A673 (cell line): ENCODE results near the gene MACROH2A1. TPM values are rescaled to one million over a fixed set of nuclear protein-coding genes. Genes with fewer than 3 reads are reported as not detected.

Experiments used
- BruUV-seq: library from RNA; stranded (reverse); fragments of 400-500 nt; replicated peaks from 2 replicates; lab custom pipeline; 2021; lab: Mats Ljungman, UMichigan
- CTCF ChIA-PET: fragments of 300-600 bp; sonication (Branson Sonifier 250); formaldehyde crosslinking; loops from one replicate; lab custom pipeline; 2022; ENCODE audit warnings: antibody characterized with exemption; lab: Charles Lee
- POLR2A ChIA-PET: fragments of 300-600 bp; sonication (Branson Sonifier 250); formaldehyde crosslinking; loops from one replicate; lab custom pipeline; 2022; ENCODE audit warnings: antibody characterized with exemption; ENCODE audit not compliant: low non-redundant PET; lab: Charles Lee
- DNase-seq: peaks from one replicate; pipeline ENCODE4 v3.0.0-alpha.2; 2015; ENCODE audit warnings: low spot score
- H3K27ac ChIP-seq: fragments of 200-600 bp; sonication (generic); 2 replicates; pipeline ENCODE4 v1.5.1; 2016; ENCODE audit warnings: mixed run types, low read depth, mild to moderate bottlenecking, mixed read lengths, antibody characterized with exemption, low read length; ENCODE audit not compliant: poor library complexity, severe bottlenecking
- H3K27me3 ChIP-seq: fragments of 200-600 bp; sonication (generic); replicated peaks from 2 replicates; pipeline ENCODE4 v1.6.1; 2017; ENCODE audit warnings: mixed run types, low read depth, mild to moderate bottlenecking, mixed read lengths, antibody characterized with exemption, low read length; ENCODE audit not compliant: insufficient read depth, poor library complexity
- H3K36me3 ChIP-seq: fragments of 200-600 bp; sonication (generic); 2 replicates; pipeline ENCODE4 v1.6.1; 2016; ENCODE audit warnings: mixed run types, mild to moderate bottlenecking, mixed read lengths, antibody characterized with exemption, low read length; ENCODE audit not compliant: insufficient read depth, poor library complexity, severe bottlenecking
- H3K4me1 ChIP-seq: fragments of 200-600 bp; sonication (generic); 2 replicates; pipeline ENCODE4 v1.6.1; 2017; ENCODE audit warnings: mixed run types, mild to moderate bottlenecking, mixed read lengths, antibody characterized with exemption, low read length; ENCODE audit not compliant: insufficient read depth, poor library complexity, severe bottlenecking
- H3K4me3 ChIP-seq: fragments of 200-600 bp; sonication (generic); 2 replicates; pipeline ENCODE4 v1.5.1; 2016; ENCODE audit warnings: low read depth, mixed run types, mild to moderate bottlenecking, mixed read lengths, low read length; ENCODE audit not compliant: poor library complexity, severe bottlenecking
- H3K9me3 ChIP-seq: fragments of 200-600 bp; sonication (generic); 2 replicates; pipeline ENCODE4 v1.6.1; 2016; ENCODE audit warnings: mixed run types, low read depth, mild to moderate bottlenecking, mixed read lengths, antibody characterized with exemption, low read length; ENCODE audit not compliant: poor library complexity, severe bottlenecking
- CTCF ChIP-seq: fragments of 300-800, 200-600 bp; sonication (generic); conservative IDR thresholded peaks from 2 replicates; pipeline ENCODE4 v1.5.1; 2017; ENCODE audit warnings: low read depth, mild to moderate bottlenecking, antibody characterized with exemption, low read length, moderate library complexity, mixed read lengths
- EZH2 ChIP-seq: fragments of 200-600 bp; sonication (generic); IDR thresholded peaks from 2 replicates; pipeline ENCODE4 v1.6.1; 2017; ENCODE audit warnings: borderline replicate concordance, low read depth, mild to moderate bottlenecking, mixed read lengths, antibody characterized with exemption, low read length; ENCODE audit not compliant: poor library complexity, severe bottlenecking
- intact Hi-C: fragments of 100-400 bp; cut with micrococcal nuclease; formaldehyde crosslinking; loops from one replicate; pipeline ENCODE4 v1.10.0; 2022; ENCODE audit not compliant: unreplicated experiment
- total RNA-seq: library from RNA; stranded (reverse); gene quantifications from 2 replicates; pipeline ENCODE4 v1.2.3, GENCODE V29; 2021

The MACROH2A1 gene
- total RNA-seq, 1 experiment from 2014 or later: 264 TPM

GRCh38 chr5:135367554-135367953, 31.5 kb downstream of the MACROH2A1 start:
- CTCF ChIA-PET: no interaction called here
- no peaks in the 10 kb centered on the region for H3K27me3 ChIP-seq
- POLR2A ChIA-PET: no interaction called here
- no peak for DNase-seq
- no TSS peak for BruUV-seq
- no peaks in the 10 kb centered on the region for H3K9me3 ChIP-seq
- no peak overlapping the region for H3K4me3 ChIP-seq
- H3K4me1 ChIP-seq: no peaks in the 10 kb centered on the region
- TF ChIP-seq CTCF (no peak), EZH2 (no peak)
- intact Hi-C loops: no loop called here
- peaks cover 49% of the 10 kb centered on the region for H3K36me3 ChIP-seq
- no peak overlapping the region for H3K27ac ChIP-seq

GRCh38 chr5:135367076-135367475, 32.0 kb downstream of the MACROH2A1 start:
- Histone ChIP-seq H3K27me3 (no peaks in the 10 kb centered on the region), H3K4me3 (no peak overlapping the region), H3K27ac (no peak overlapping the region), H3K9me3 (no peaks in the 10 kb centered on the region), H3K36me3 (peaks cover 49% of the 10 kb centered on the region), H3K4me1 (no peaks in the 10 kb centered on the region)
- intact Hi-C loops: no loop called here
- ChIA-PET CTCF (no interaction called here), POLR2A (no interaction called here)
- no peak for DNase-seq
- TF ChIP-seq CTCF: no peak
- TF ChIP-seq EZH2: no peak
- BruUV-seq: no TSS peak

- Histone ChIP-seq H3K27ac (no peak overlapping the region), H3K9me3 (no peaks in the 10 kb centered on the region), H3K4me3 (no peak overlapping the region), H3K4me1 (no peaks in the 10 kb centered on the region), H3K27me3 (no peaks in the 10 kb centered on the region), H3K36me3 (peaks cover 46% of the 10 kb centered on the region)
- no TSS peak for BruUV-seq
- DNase-seq: no peak
- ChIA-PET POLR2A (no interaction called here), CTCF (no interaction called here)
- intact Hi-C loops: no loop called here
- TF ChIP-seq CTCF (no peak), EZH2 (no peak)
Observed at GRCh38 chr5:135365281-135365680, 33.8 kb downstream of the MACROH2A1 start.
